NCI-H526 treated with DMSO at 0.1 percent for 48 hours (cell line): ENCODE results near the gene CAMTA2.
"Not testable (repeated sequence)": the region's sequence is repeated elsewhere in the genome, so short reads cannot be mapped to it uniquely, and the experiment has no call there.

Experiments used
- DNase-seq: peaks from one replicate; lab custom pipeline; 2025; lab: John Stamatoyannopoulos, UW

Gene CAMTA2

GRCh38 chr17:4934173-4934979 lies 53.1 kb downstream of the CAMTA2 start:
- no peak for DNase-seq

DNA sequence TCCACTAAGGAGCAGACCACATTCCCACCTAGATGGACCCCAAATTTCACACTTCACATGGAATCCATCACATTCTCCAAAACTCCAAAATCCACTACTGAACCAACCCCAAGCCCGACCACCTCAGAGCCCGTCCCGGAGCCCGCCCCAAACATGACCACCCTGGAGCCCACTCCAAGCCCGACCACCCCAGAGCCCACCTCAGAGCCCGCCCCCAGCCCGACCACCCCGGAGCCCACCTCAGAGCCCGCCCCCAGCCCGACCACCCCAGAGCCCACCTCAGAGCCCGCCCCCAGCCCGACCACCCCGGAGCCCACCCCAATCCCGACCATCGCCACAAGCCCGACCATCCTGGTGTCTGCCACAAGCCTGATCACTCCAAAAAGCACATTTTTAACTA lies 53.8 kb downstream of the CAMTA2 start:
- no peak for DNase-seq

DNA sequence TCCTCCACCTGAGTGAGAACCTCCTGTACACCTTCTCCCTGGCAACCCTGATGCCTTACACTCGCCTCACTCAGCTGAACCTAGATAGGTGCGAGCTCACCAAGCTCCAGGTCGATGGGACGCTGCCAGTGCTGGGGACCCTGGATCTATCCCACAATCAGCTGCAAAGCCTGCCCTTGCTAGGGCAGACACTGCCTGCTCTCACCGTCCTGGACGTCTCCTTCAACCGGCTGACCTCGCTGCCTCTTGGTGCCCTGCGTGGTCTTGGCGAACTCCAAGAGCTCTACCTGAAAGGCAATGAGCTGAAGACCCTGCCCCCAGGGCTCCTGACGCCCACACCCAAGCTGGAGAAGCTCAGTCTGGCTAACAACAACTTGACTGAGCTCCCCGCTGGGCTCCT lies 54.7 kb downstream of the CAMTA2 start:
- no peak for DNase-seq

DNA sequence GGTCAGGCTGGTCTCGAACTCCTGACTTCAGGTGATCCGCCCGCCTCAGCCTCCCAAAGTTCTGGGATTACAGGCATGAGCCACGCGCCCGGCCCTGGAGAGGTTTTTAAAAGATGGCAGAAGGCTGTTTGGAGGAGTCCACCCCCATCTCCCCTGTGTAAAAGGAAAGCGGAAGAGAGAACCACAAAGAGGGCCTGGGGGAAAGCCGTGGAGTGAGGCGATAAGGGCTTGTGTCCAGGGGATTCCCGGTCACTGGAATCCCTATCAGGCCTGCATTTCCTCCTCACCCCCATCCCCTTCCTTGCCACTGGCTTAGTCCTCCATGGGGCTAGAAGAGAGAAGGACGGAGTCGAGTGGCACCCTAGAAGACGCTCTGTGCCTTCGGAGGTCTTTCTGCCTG lies 55.5 kb downstream of the CAMTA2 start, which contains the start of gene GP1BA:
Gene GP1BA (plus strand): TSS at position 315 of the 400 bp plus-strand sequence. CDS start 328 bp downstream, outside the sequence.
- no peak for DNase-seq

GRCh38 chr17:4928881-4929280 lies 58.6 kb downstream of the CAMTA2 start:
- DNase-seq, result no peak

GRCh38 chr17:4926577-4927335 lies 60.7 kb downstream of the CAMTA2 start:
- not testable (repeated sequence) for DNase-seq

GRCh38 chr17:4921320-4921719 lies 66.2 kb downstream of the CAMTA2 start:
- DNase-seq, result no peak

GRCh38 chr17:4920351-4921048 lies 67.0 kb downstream of the CAMTA2 start:
- no peak for DNase-seq

GRCh38 chr17:4919511-4920047 lies 67.9 kb downstream of the CAMTA2 start:
- DNase-seq, result no peak
